Central memory CD4-positive, alpha-beta T cell (primary cell): ENCODE measurements around the gene DNAJC2.
"Not testable (repeated sequence)": the region's sequence is repeated elsewhere in the genome, so short reads cannot be mapped to it uniquely, and the experiment has no call there.

Experiments used
- DNase-seq: peaks from one replicate; pipeline ENCODE4 v3.0.0; 2022

DNAJC2 gene

GRCh38 chr7:103341466-103341865 lies 3.1 kb downstream of the DNAJC2 start:
- no peak for DNase-seq

DNA sequence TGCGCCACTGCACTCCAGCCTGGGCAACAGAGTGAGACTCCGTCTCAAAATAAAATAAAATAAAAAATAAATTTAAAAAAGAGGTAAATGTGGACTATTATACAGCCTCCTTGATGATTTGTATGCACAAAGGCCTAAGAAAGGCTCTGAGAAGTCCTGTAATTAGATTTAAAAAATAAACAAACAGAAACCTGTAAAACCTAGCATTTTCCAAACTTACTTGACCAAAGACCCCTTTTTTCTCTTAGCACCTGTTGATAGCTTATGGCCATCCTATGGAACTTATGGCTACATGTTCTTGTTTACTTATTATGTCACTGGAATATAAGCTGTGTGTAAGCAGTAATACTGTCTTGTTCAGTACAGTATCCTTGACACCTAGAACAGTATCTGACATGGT lies 5.7 kb downstream of the DNAJC2 start:
- no peak for DNase-seq

DNA sequence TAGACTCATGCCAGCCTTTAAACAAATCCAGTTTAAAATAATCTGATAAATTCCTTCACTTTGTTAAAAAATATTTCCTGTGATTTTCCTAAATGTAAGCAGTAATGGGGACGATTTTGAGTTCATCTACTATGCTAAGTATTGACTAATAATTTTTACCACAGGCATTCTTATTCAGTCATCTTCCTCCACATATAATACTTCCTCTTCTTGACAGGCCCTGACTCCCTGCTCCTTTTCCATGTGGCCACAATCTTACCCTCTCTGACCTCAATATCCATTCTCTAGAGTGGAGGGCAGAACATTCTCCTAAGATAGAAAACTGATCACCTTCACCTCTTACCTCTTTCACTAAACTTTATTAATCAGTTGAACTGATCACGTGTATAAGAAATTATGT lies 7.8 kb downstream of the DNAJC2 start:
- no peak for DNase-seq

- no peak for DNase-seq
Measured at GRCh38 chr7:103325744-103326143, 18.8 kb downstream of the DNAJC2 start.

DNA sequence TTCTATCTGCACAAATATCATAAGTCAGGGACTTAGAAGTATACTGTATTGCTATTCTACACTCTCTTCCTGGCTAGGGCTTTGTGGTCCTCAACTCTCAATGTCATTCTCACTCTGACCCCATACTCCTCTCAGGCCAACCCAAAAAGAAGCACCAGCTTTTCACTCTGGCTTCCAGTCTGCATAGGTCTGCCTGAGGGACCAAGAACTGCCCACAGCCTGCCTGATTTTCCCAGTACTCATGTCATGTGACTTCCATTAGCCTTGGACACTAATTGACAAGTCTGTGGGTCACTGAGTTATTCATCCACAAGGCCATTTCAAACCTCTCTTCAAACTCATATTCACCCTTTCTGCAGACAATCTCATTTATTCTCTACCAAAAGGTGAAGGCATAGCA lies 27.6 kb downstream of the DNAJC2 start:
- no peak for DNase-seq

- DNase-seq = no peak
Measured at GRCh38 chr7:103316380-103316941, 28.1 kb downstream of the DNAJC2 start.

- no peak for DNase-seq
Measured at GRCh38 chr7:103314852-103315251, 29.7 kb downstream of the DNAJC2 start.

DNA sequence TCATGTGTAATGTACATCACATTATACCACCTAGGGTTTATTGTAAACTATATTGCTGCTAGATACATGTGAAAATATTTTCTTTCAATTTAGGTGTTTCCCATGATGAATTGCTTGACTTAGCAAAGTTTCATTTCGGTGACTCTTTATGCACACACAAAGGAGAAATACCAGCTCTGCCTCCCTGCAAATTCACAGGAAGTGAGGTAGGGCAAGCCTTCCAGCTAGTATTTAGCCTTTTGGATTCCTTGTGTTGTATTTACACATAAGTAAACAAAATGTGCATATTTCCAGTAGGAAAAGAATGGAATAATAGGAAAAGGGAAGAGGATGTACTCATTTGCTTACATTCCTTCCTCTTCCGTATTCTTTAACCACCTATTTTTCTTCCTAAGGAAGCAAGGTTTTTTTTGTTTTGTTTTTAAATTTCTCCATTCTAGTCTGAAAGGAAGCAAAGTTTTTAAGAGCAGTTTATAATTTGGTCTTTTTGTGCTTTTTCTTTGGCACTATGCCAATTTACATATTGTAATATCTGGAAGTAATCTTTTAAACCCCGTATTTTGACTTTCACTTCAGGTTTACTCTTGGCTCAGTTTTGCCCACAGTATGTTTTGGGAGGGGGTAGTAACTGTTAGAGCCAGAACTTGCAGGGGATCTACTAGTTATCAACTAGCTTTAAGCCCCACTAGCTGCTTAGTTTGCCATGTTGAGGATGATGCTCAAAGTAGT lies 36.9 kb downstream of the DNAJC2 start:
- no peak for DNase-seq

DNA sequence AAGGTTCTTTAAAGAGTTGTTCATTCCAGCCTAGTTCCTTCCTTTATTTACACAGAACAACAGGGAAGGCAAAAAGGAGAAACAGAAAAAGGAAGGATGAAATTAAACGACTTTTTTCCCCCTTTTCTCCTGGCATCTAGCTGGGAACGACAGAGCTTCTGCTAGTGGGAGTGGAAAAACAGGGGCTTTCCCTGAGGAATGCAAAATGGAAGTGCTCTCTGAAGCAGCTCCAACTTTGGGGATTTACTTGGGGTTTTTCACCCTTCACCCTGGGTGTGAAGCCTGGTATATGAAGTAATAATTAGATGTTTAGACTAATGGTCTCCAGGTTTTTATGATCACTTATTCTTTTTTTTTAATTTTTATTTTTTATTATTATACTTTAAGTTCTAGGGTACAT lies 43.1 kb downstream of the DNAJC2 start:
- DNase-seq = no peak

DNA sequence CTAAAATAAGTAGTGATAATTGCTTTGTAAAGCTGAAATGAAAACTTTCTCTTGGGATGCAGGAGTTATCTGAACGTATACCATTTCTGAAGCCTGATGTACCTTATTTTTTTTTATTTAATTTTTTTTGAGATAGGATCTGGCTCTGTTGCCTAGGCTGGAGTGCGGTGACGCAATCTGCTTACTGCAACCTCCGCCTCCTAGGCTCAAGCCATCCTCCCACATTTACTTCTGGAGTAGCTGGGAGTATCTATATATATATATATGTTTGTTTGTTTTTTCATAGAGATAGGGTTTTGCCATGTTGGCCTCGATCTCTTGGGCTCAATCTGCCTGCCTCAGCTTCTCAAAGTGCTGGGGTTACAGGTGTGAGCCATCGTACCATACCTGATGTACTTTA lies 44.9 kb downstream of the DNAJC2 start:
- DNase-seq = no peak

- peak; percentile 4 for DNase-seq
Measured at GRCh38 chr7:103297837-103298179, 46.8 kb downstream of the DNAJC2 start.

- peak; percentile 92 for DNase-seq
Measured at GRCh38 chr7:103296901-103297836, 47.4 kb downstream of the DNAJC2 start, which contains the start of gene PMPCB. TSS of gene PMPCB (plus strand) at chr7:103297435. CDS start at chr7:103297460, 25 bp downstream.

- no peak for DNase-seq
Measured at GRCh38 chr7:103293526-103293925, 51.0 kb downstream of the DNAJC2 start.

- DNase-seq = no peak
Measured at GRCh38 chr7:103292122-103292521, 52.4 kb downstream of the DNAJC2 start.

DNA sequence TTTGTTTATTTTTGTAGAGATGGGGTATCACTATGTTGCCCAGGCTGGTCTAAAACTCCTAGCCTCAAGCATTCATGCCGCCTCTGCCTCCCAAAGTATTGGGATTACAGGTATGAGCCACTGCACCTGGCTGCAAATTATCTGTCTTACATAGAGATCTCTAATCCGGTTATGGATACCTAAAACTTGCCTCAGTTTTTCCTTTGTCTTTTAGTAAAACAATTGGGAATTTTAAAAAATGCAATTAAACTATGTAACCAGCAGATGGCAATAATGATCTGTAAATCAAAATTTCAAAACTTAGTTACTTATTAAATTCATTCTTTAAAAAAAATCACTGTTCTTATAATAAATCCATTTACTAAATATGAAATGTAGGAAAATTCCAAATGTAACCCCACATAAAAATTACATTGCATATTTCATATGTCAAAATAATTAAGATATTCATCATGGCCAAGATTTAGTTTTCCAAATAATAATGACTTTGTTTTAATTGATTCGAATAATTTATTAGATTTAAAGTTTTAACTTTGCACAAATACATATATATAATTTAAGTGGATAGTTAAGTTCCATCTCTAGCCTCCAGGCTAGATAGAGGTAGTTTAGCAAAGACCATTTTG lies 61.7 kb downstream of the DNAJC2 start:
- not testable (repeated sequence) for DNase-seq

- DNase-seq = not testable (repeated sequence)
Measured at GRCh38 chr7:103280803-103281155, 63.8 kb downstream of the DNAJC2 start.

GRCh38 chr7:103279963-103280802 lies 64.4 kb downstream of the DNAJC2 start:
- peak; percentile 93 for DNase-seq

DNA sequence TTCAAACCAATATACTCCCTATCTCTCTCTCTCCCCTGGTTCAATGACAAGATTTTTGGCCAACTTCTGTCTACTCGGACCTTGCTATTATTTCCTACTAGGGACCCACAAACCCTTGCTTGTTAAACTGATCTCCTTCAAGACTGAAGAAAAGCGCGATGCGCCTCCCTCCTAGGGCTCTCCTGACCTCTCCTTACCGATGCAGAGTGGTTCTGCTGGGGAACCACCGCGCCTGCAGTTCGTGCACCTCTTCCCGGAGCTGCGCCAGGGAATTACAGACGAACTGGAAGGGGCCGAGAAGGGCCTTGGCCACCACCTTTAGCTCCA lies 65.0 kb downstream of the DNAJC2 start:
- DNase-seq = not testable (repeated sequence)

- not testable (repeated sequence) for DNase-seq
Measured at GRCh38 chr7:103278195-103278594, 66.4 kb downstream of the DNAJC2 start.

DNA sequence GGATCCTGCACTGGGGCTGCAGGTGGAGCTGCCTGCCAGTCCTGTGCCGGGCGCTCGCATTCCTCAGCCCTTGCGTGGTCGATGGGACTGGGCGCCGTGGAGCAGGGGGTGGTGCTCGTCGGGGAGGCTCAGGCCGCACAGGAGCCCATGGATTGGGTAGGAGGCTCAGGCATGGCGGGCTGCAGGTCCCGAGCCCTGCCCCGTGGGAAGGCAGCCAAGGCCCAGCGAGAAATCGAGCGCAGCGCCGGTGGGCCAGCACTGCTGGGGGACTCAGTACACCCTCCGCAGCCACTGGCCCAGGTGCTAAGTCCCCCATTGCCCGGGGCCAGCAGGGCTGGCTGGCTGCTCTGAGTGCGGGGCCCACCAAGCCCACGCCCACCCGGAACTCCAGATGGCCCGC lies 69.7 kb downstream of the DNAJC2 start:
- DNase-seq = not testable (repeated sequence)

- DNase-seq = not testable (repeated sequence)
Measured at GRCh38 chr7:103273374-103273773, 71.2 kb downstream of the DNAJC2 start.

DNA sequence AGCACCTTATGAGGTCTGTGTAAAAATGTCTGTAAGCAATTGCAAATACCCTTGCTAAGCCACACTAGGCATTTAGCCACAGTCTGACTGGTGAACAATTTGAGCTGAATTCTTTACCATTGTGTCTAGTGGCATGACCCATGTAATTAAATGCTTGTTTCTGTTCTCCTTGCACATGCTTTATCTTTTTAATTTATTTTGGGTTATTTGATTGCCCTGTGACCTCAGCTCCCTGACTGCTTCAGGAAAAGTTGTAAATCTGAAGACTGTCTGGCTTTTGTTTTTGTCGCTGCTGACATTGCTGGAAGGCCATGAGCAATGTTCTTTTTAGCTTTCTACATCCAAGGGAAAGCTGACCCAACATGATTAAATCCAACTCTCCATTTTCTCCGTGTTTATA lies 78.3 kb downstream of the DNAJC2 start:
- DNase-seq = not testable (repeated sequence)
